ENCODE data around the gene GSAP. TPM values are rescaled to one million over a fixed set of nuclear protein-coding genes. Genes with fewer than 3 reads are reported as not detected.

Gene GSAP
- total RNA-seq, 1 experiment from 2014 or later: 6.5 TPM

- Histone ChIP-seq H3K9ac (ENCODE audit: low read length) (no peak overlapping the region), H2AFZ (ENCODE audit: low read length) (no peak overlapping the region), H3K4me1 (ENCODE audit: insufficient read depth, low read length) (peaks cover 10% of the 10 kb centered on the region; the same call in 1 of the 2 replicates), H3F3A (ENCODE audit: low read length, unreplicated experiment) (no peaks in the 10 kb centered on the region), H3K27me3 (ENCODE audit: low read length) (no peaks in the 10 kb centered on the region), H3K79me2 (ENCODE audit: low read length) (no peaks in the 10 kb centered on the region), H4K20me1 (ENCODE audit: low read length) (no peaks in the 10 kb centered on the region), H3K27ac (ENCODE audit: low read length) (no peak overlapping the region), H3K9me3 (ENCODE audit: low read length) (no peaks in the 10 kb centered on the region), H3K4me3 (ENCODE audit: low read length) (no peak overlapping the region), H3K36me3 (ENCODE audit: low read depth, low read length) (no peaks in the 10 kb centered on the region; the same call in 1 of the 2 replicates), H3K9me2 (replicated peaks; ENCODE audit: low read length) (no peaks in the 10 kb centered on the region), H3K4me2 (ENCODE audit: low read length) (no peak overlapping the region)
- TF ChIP-seq EZH2 (IDR thresholded peaks at IDR 0.05; ENCODE audit: low read length, unreplicated experiment) (no peak), EZH2phosphoT487 (IDR thresholded peaks at IDR 0.05; ENCODE audit: borderline replicate concordance, low read length) (no peak), CTCF (conservative IDR thresholded peaks at IDR 0.05; ENCODE audit: low read depth, low read length) (no peak)
- POLR2A ChIA-PET (ENCODE audit: unreplicated experiment): interaction anchor here (0.6 kb wide), 1 partner anchor 996 kb away, joined by 3 read pairs; no protein-coding TSS in a partner anchor
- BruUV-seq (replicated peaks): no TSS peak
- CTCF ChIA-PET: no interaction called here
- DNase-seq: peak; percentile 15
- no peak for ATAC-seq
- intact Hi-C loops (cut with micrococcal nuclease): no loop called here
Observed at GRCh38 chr7:77266291-77266794, 149.8 kb downstream of the GSAP start.

GRCh38 chr7:77265666-77266065, 150.5 kb downstream of the GSAP start:
- peak; percentile 25 for DNase-seq

GRCh38 chr7:77262316-77262715, 153.8 kb downstream of the GSAP start:
- no peak for ATAC-seq
- Histone ChIP-seq H3K9ac (ENCODE audit: low read length) (no peak overlapping the region), H3K4me2 (ENCODE audit: low read length) (no peak overlapping the region), H3K4me3 (ENCODE audit: low read length) (no peak overlapping the region), H3K27ac (ENCODE audit: low read length) (no peak overlapping the region), H4K20me1 (ENCODE audit: low read length) (no peaks in the 10 kb centered on the region), H3K9me2 (replicated peaks; ENCODE audit: low read length) (no peaks in the 10 kb centered on the region), H3K27me3 (ENCODE audit: low read length) (no peaks in the 10 kb centered on the region), H3K9me3 (ENCODE audit: low read length) (no peaks in the 10 kb centered on the region), H3K79me2 (ENCODE audit: low read length) (no peaks in the 10 kb centered on the region), H3F3A (ENCODE audit: low read length, unreplicated experiment) (no peaks in the 10 kb centered on the region), H2AFZ (ENCODE audit: low read length) (no peak overlapping the region), H3K36me3 (ENCODE audit: low read depth, low read length) (no peaks in the 10 kb centered on the region; the same call in 1 of the 2 replicates), H3K4me1 (ENCODE audit: insufficient read depth, low read length) (peaks cover 10% of the 10 kb centered on the region; the same call in 1 of the 2 replicates)
- CTCF ChIA-PET: no interaction called here
- DNase-seq: no peak
- POLR2A ChIA-PET (ENCODE audit: unreplicated experiment): no interaction called here
- BruUV-seq (replicated peaks): no TSS peak
- TF ChIP-seq CTCF (conservative IDR thresholded peaks at IDR 0.05; ENCODE audit: low read depth, low read length) (no peak), EZH2phosphoT487 (IDR thresholded peaks at IDR 0.05; ENCODE audit: borderline replicate concordance, low read length) (no peak), EZH2 (IDR thresholded peaks at IDR 0.05; ENCODE audit: low read length, unreplicated experiment) (no peak)
- intact Hi-C loops (cut with micrococcal nuclease): no loop called here

More at GRCh38 chr7:77265666-77266065, 150.5 kb downstream of the GSAP start:
- peaks cover 10% of the 10 kb centered on the region; the same call in 1 of the 2 replicates for H3K4me1 ChIP-seq (ENCODE audit: insufficient read depth, low read length)
- H3K9me2 ChIP-seq (replicated peaks; ENCODE audit: low read length): no peaks in the 10 kb centered on the region
- H3K4me2 ChIP-seq (ENCODE audit: low read length): no peak overlapping the region
- H3K9ac ChIP-seq (ENCODE audit: low read length): no peak overlapping the region
- H3K9me3 ChIP-seq (ENCODE audit: low read length): no peaks in the 10 kb centered on the region
- peak; percentile 35; the same call in 1 of the 2 replicates for ATAC-seq
- intact Hi-C loops (cut with micrococcal nuclease): no loop called here
- no peaks in the 10 kb centered on the region; the same call in 1 of the 2 replicates for H3K36me3 ChIP-seq (ENCODE audit: low read depth, low read length)
- H4K20me1 ChIP-seq (ENCODE audit: low read length): no peaks in the 10 kb centered on the region
- ChIA-PET POLR2A (ENCODE audit: unreplicated experiment) (no interaction called here), CTCF (no interaction called here)
- H3K27me3 ChIP-seq (ENCODE audit: low read length): no peaks in the 10 kb centered on the region
- no peaks in the 10 kb centered on the region for H3F3A ChIP-seq (ENCODE audit: low read length, unreplicated experiment)
- no peaks in the 10 kb centered on the region for H3K79me2 ChIP-seq (ENCODE audit: low read length)
- no TSS peak for BruUV-seq (replicated peaks)
- H3K27ac ChIP-seq (ENCODE audit: low read length): no peak overlapping the region
- H3K4me3 ChIP-seq (ENCODE audit: low read length): no peak overlapping the region
- no peak overlapping the region for H2AFZ ChIP-seq (ENCODE audit: low read length)
- TF ChIP-seq EZH2phosphoT487 (IDR thresholded peaks at IDR 0.05; ENCODE audit: borderline replicate concordance, low read length) (no peak), EZH2 (IDR thresholded peaks at IDR 0.05; ENCODE audit: low read length, unreplicated experiment) (no peak)

Other genes with a start within 250 kb of the GSAP start
- not detected in 2 replicates for gene FGL2, start 216.5 kb downstream of the GSAP start, total RNA-seq (2014; rRNA removed)
- gene PTPN12, start 120.9 kb upstream of the GSAP start, total RNA-seq (2014; rRNA removed): 26.2 and 34.3 TPM in 2 replicates